GM19239 (cell line): ENCODE data around the gene KLK1.
A peak's percentile ranks its signal among the peaks of the same experiment; 100 is the strongest.
"Not testable (repeated sequence)": the region's sequence is repeated elsewhere in the genome, so short reads cannot be mapped to it uniquely, and the experiment has no call there.

Experiments used
- DNase-seq: peaks from one replicate; pipeline ENCODE4 v3.0.0; 2011; ENCODE audit warnings: low spot score; ENCODE audit not compliant: insufficient read length
- FAIRE-seq: peaks from 2 replicates; lab custom pipeline; 2011; peaks lifted over from hg19 to GRCh38; lab: Jason Lieb, UNC

The KLK1 gene

GRCh38 chr19:50818859-50819472 is 4.6 kb downstream of the KLK1 start:
- FAIRE-seq = peak; percentile 64
- no peak for DNase-seq

- FAIRE-seq (no peak), DNase-seq (peak; percentile 67)
Observed at GRCh38 chr19:50817941-50818858, 5.4 kb downstream of the KLK1 start.

GRCh38 chr19:50815439-50815838 is 8.1 kb downstream of the KLK1 start:
- DNase-seq (no peak), FAIRE-seq (no peak)

GRCh38 chr19:50814883-50815282 is 8.7 kb downstream of the KLK1 start:
- DNase-seq = no peak
- no peak for FAIRE-seq

GRCh38 chr19:50812474-50812873 is 11.1 kb downstream of the KLK1 start:
- FAIRE-seq (no peak), DNase-seq (no peak)

GRCh38 chr19:50811622-50812238 is 11.9 kb downstream of the KLK1 start:
- DNase-seq, FAIRE-seq: not testable (repeated sequence)

GRCh38 chr19:50808856-50809255 is 14.7 kb downstream of the KLK1 start:
- FAIRE-seq = no peak
- DNase-seq = no peak

- peak; percentile 96 for FAIRE-seq
- peak; percentile 84 for DNase-seq
Observed at GRCh38 chr19:50804420-50805272, 18.9 kb downstream of the KLK1 start.

- no peak for DNase-seq
- peak; percentile 18 for FAIRE-seq
Observed at GRCh38 chr19:50803633-50804419, 19.8 kb downstream of the KLK1 start.

- no peak for FAIRE-seq
- no peak for DNase-seq
Observed at GRCh38 chr19:50801107-50801506, 22.5 kb downstream of the KLK1 start.

- FAIRE-seq = no peak
- DNase-seq = no peak
Observed at GRCh38 chr19:50799547-50799851, 24.1 kb downstream of the KLK1 start.

- DNase-seq (no peak), FAIRE-seq (no peak)
Observed at GRCh38 chr19:50798659-50799546, 24.7 kb downstream of the KLK1 start.

GRCh38 chr19:50797781-50798658 is 25.6 kb downstream of the KLK1 start:
- DNase-seq = no peak
- FAIRE-seq = no peak

GRCh38 chr19:50797429-50797780 is 26.2 kb downstream of the KLK1 start:
- no peak for FAIRE-seq
- no peak for DNase-seq

GRCh38 chr19:50796634-50797428 is 26.8 kb downstream of the KLK1 start:
- DNase-seq = no peak
- no peak for FAIRE-seq

GRCh38 chr19:50796128-50796633 is 27.4 kb downstream of the KLK1 start:
- DNase-seq = no peak
- FAIRE-seq = no peak

GRCh38 chr19:50795664-50796073 is 27.9 kb downstream of the KLK1 start:
- FAIRE-seq = no peak
- no peak for DNase-seq
